Right hindlimb (tissue), 1 donor: ENCODE results near the gene TPD52L2.

ENCODE experiments used
- DNase-seq: peaks from one replicate; pipeline ENCODE4 v3.0.0-alpha.2; 2018

TPD52L2 gene

DNA sequence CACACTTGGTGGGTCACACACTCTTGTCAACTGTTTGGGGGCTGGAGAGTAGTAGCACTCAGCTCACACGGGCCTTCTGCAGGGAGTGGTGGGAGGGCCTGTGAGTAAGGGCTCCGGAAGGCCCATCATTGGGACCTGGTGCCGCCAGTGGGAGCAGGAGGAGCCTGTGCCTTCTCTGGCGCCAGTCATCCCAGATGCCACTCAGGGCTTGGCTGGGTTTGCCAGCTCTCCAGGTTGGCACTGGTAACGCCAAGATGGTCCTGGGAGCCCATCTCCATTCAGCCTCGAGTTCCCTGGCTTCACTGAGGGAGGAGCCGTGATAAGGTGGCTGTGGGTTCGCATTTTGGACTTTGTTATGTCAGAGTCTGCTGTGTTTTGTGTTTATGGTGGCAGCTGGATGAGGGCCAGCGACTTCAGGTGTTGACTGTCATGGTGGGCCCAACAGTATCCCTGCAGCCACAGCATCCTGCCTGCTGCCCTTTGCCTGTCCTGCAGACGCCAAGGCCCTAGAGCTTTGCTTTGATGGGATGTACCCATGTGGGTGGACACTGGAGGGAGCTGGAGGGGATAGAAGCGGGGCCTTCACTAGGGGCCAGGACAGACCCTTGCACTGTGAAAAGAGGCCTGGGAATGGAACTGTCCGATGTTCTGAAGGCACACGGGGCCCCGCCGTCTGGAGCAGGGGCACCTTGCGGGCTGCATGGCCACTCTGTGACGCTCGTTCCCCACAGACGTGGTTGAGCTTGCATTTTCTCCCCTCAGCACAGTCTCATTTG, 16.6 kb downstream of the TPD52L2 start:
- no peak for DNase-seq

- DNase-seq: no peak
Observed at GRCh38 chr20:63882257-63883200, 17.5 kb downstream of the TPD52L2 start.

DNA sequence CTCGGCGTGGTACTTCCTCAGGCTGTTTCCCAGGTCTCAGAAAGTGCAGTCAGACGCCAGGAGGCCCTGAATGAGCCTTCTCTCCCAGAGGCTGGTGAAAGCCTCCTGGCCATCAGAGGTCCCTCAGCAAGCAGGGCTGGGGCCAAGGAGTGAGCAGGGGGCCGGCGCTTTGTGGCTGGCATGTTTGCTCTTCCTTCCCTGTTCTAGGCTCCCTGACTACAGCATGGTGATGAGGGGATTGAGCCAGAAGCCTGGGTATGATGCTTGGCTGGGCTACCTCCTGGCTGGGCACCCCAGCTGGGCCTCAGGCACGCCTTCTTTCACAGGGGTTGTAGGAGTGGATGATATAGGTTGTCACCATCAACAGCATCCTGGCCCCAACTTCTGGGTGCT, 18.1 kb downstream of the TPD52L2 start:
- no peak for DNase-seq

DNA sequence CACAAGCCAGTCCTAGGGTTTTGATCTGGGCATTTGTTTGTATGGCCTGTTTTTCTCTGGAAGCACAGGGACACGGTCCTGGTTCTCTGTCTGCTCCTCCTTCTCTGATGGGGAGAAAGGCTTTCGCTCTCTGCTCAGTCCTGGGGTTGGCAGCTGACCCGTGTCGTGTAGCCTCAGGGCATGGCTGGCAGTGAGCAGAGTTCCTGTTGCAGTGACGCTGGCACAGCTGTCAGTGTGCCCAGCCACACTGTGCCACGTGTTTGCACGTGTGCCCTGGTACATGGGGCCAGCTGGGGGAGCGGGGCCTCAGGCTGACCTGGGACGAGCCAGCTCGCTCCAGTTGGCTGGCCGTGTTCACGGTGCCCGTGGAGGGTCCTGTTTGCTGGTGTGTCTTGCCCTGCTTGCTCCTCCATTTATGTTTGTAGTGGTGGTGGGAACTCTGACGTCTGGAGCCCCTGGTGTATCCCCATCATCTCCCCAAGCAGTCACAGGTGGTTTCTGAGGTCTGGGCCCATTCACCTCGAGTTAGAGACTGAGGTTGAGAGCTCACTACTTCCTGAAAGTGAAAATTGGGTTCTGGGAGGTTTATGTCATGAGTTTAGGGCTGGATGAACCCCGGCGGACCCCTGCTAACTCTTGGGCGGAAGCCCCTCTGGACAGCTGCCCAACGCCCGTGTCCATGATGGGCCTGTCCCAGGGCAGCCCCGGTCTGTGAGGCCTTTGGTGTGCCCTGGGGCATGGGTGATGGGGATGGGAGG, 19.6 kb downstream of the TPD52L2 start:
- DNase-seq: no peak

DNA sequence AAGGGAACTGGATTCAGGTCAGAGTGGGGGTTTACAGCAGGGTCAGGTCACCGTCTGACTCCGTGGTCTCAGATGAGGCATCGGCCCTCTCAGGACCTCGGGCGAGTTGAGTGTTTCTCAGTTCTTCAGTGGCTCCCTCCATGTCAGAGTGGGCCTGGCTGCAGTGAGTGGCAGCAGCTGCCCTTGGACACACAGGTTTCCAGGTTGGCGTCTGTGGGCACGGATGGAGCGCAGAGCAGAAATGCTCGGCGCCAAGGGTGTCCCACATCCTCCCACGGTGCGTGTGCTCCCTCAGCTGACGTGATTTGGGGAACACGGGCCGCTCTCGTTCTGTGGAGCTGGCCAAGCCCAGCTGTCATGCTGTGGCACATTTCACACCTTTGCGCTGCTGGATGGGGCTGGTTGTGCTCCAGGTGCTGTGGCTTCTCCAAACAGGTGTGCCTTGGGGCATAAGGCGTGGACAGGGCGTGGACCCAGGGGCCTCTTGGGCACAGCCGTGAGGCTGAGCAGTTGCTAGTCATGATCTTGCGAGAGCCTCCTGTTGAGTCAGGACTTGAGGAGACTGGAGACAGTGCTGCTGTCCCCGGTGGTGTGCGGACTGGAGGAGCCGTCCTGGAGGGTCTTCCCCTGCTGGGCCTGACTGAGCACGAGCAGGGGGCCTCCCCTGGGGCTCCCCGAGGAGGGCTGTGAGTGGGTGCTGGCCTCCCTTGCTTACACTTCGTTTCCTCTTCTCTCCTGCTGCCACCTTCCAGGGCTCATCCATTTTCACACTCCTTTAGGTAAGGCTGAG, 20.4 kb downstream of the TPD52L2 start:
- no peak for DNase-seq

- no peak for DNase-seq
Observed at GRCh38 chr20:63886054-63886419, 21.0 kb downstream of the TPD52L2 start.

DNA sequence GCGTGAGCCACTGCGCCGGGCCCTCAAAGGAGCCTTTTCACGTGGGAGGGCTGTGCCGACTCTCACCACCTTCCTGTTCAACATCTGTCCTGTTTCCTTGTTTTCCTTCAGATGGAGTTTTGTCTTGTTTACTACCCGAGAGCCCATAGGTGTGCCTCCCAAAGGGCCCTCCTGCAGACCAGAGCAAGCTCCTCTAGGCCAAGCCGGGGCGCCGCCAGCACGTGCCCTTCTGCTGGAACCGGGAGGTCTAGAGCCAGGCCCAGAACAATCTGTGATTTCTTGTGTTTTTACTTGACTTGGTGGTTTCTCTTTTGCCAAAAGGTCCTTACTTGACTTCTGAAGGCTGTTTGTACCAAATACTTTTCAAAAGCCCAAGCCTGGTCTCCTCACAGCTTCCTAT, 21.9 kb downstream of the TPD52L2 start:
- DNase-seq: no peak

DNA sequence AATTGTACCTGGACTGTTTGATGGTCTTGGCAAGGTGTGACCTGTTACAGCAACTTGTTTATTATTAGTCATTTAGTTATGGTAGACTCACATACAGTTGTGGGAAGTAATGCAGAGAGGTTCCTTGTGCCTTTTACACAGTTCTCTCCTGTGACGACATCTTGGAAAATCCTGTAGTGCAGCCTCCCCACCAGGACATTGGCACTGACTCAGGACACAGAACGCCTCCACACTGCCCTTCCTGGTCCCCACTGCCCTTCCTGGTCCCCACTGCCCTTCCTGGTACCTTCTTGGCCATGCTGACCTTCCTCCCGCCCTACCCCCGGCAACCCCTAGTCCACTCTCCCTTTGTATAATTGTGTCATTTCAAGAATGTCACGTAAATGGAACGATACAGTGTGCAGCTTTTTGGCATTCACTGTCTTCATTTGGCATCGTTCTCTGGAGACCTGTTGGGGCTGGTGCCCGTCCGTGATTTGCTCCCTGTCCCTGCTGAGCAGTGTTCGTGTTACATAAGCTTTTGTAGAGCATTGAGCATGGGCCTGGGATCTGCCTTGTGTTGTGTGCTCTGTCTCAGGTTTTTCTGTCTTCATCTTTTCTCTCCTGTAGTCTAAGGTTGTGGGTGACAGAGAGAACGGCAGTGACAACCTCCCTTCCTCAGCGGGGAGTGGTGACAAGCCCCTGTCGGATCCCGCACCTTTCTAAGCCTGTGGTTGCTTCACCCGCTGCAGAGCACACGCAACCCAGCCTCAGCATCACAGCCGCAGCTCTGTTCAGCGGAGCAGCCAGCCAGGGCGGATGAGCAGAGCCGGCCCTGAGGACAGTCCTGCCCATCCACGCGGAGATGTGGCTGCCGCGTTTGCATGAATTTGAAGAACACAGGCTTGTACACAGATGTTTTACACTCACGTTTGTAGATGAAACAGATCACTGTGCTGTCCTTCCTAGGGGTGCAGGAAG, 24.5 kb downstream of the TPD52L2 start:
- no peak for DNase-seq

DNA sequence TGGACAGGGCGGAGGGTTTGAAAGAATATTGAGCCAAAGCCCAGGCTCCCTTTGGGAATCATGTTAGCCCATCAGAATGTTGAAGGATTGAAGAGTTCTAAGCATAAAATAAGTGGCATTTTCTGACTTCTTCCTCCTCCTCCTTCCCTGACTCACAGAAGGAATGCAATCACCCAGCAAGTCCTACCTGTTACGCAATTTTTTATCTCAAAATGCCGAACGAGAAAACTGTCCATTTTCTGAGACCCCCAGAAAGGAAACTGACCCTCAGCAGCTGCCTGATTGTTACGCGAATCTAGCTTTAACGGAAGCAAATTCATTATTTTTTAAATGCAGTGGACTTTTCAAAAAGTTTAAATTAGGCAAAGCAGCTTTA, 25.1 kb downstream of the TPD52L2 start:
- DNase-seq: no peak

GRCh38 chr20:63890616-63891015, 25.5 kb downstream of the TPD52L2 start:
- DNase-seq: no peak

GRCh38 chr20:63891061-63892002, 26.3 kb downstream of the TPD52L2 start:
- DNase-seq: no peak

GRCh38 chr20:63892402-63892801, 27.3 kb downstream of the TPD52L2 start:
- no peak for DNase-seq

GRCh38 chr20:63893999-63894357, 28.9 kb downstream of the TPD52L2 start:
- DNase-seq: no peak

DNA sequence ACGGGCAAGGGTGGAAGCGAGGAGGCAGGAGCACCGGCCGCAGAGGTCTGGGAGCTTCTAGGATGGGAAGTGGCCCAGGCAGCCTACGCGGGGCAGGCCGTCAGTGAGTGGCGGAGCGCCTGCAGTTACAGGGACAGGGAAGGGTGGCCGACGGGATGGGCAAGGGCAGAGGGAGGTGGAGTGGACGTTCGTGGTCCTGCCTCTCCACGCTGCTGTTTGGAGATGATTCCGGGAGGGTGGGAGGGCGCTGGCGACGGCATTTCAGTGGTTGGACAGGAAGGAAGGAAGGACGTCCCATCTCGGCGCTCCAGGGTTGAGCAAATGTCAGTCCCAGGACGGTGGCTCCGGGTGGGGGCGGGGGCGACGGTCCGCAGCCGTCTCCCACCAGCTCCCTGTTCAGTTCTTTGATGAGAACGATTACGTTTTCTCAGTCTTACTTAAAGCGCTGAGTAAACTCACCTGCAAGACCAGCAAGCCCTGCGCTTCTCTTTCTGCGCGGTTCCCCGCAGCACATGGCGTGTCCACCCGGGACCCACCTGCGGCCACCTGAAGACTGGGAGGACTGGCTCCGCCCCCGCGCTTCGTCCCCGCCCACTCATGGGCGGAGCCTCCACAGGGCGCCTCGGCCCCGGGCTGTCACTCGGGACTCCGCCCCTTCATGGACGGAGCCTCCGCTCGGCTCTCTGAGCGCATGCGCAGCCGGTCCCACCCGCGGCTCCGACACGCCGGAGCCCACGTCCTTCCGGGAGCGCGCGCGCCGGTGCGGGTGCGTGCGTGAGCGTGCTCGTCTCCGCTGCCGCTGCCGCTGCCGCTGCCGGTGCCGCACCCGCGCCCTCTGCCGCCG, 29.5 kb downstream of the TPD52L2 start, which contains the start of gene DNAJC5:
DNAJC5 (plus strand) TSS at position 769 of the 844 bp plus-strand sequence. CDS start 33,220 bp downstream, outside the sequence.
- peak; percentile 95 for DNase-seq

GRCh38 chr20:63895202-63895951, 30.3 kb downstream of the TPD52L2 start:
- DNase-seq: no peak

- no peak for DNase-seq
Observed at GRCh38 chr20:63895952-63896263, 30.8 kb downstream of the TPD52L2 start.

DNA sequence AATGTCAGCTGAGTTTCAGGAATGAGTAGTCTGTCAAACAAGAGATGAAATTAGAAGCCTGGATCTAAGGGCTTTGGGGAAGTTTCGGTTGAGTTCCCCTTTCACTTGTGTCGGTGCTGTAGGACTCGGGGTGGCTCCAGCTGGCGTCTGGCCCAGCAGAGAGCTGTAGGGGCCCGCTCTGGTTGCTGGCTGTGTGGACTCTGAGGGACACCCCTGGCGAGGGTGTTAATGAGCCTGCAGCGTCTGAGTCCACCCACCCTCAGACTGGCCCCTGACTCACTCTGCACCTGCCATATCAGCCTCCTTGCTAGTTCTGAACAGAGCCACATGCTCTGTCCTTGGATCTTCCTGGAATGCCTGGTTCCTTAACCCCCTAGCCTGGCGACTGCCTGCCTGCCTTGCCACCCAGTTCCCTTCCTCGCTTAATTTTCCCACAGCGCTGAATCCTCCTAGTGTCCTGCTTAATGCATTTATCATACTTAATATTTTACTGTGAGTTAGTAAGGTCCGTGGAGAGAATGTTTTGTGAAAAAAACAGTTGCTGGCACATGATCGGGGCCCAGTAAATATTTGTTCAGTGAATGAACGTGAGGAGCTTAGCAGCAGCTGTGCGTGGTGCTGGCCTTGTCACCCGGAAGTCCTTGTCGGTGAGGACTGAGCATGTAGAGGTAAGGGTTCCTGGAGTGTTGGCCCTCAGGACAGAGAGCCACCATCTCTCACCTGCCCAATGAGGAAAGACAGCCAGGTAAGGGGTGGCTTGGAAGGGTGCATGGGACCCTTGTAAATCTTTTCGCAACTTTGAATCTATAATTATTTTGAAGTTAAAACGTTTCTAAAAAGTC, 31.4 kb downstream of the TPD52L2 start:
- DNase-seq: peak; percentile 64
